ENCODE data around the gene KDM5B.

Gene KDM5B

GRCh38 chr1:202710070-202711045, 97.9 kb downstream of the KDM5B start, which contains the start of gene SYT2:
TSS of gene SYT2 (minus strand) at chr1:202710454. CDS start at chr1:202605772, 104,682 bp downstream.
- DNase-seq: no peak

GRCh38 chr1:202709276-202710041, 98.8 kb downstream of the KDM5B start:
- DNase-seq: no peak

- DNase-seq: no peak
Observed at GRCh38 chr1:202708456-202709275, 99.6 kb downstream of the KDM5B start.

- no peak for DNase-seq
Observed at GRCh38 chr1:202706851-202707250, 101.4 kb downstream of the KDM5B start.

GRCh38 chr1:202704601-202705000, 103.6 kb downstream of the KDM5B start:
- DNase-seq: no peak

- no peak for DNase-seq
Observed at GRCh38 chr1:202703191-202703590, 105.0 kb downstream of the KDM5B start.

GRCh38 chr1:202702088-202702487, 106.1 kb downstream of the KDM5B start:
- DNase-seq: no peak

GRCh38 chr1:202701200-202701599, 107.0 kb downstream of the KDM5B start:
- no peak for DNase-seq

GRCh38 chr1:202700061-202700460, 108.2 kb downstream of the KDM5B start:
- DNase-seq: no peak

GRCh38 chr1:202698276-202698675, 109.9 kb downstream of the KDM5B start:
- DNase-seq: no peak

GRCh38 chr1:202697038-202697437, 111.2 kb downstream of the KDM5B start:
- DNase-seq: no peak

GRCh38 chr1:202694314-202694713, 113.9 kb downstream of the KDM5B start:
- no peak for DNase-seq

GRCh38 chr1:202692959-202693555, 115.2 kb downstream of the KDM5B start:
- DNase-seq: peak; percentile 46

- DNase-seq: no peak
Observed at GRCh38 chr1:202691816-202692215, 116.4 kb downstream of the KDM5B start.

GRCh38 chr1:202689493-202690342, 118.5 kb downstream of the KDM5B start:
- no peak for DNase-seq

- DNase-seq: no peak
Observed at GRCh38 chr1:202689082-202689481, 119.1 kb downstream of the KDM5B start.

GRCh38 chr1:202688401-202688800, 119.8 kb downstream of the KDM5B start:
- no peak for DNase-seq

- DNase-seq: no peak
Observed at GRCh38 chr1:202687798-202688197, 120.4 kb downstream of the KDM5B start.

GRCh38 chr1:202687370-202687769, 120.9 kb downstream of the KDM5B start:
- no peak for DNase-seq

GRCh38 chr1:202685641-202686040, 122.6 kb downstream of the KDM5B start:
- no peak for DNase-seq

- DNase-seq: no peak
Observed at GRCh38 chr1:202684716-202685115, 123.5 kb downstream of the KDM5B start.

Data from KG1 (cell line).